T-cell (primary cell): ENCODE measurements around the gene HECTD4. TPM values are rescaled to one million over a fixed set of nuclear protein-coding genes. Genes with fewer than 3 reads are reported as not detected.
"Not testable (repeated sequence)": the region's sequence is repeated elsewhere in the genome, so short reads cannot be mapped to it uniquely, and the experiment has no call there.

ENCODE experiments used
- ATAC-seq, 4 experiments: fragments of 200-7000 bp in 3 of 4; fragments of 150-1000 bp in 1 of 4; cut with Tn5 transposase; replicated peaks in 1 of 4; 1 replicate in 3 of 4; 2 replicates in 1 of 4; pipeline ENCODE4 v1.10.0; 2021; ENCODE audit warnings: moderate library complexity in 3 of 4, mild to moderate bottlenecking in 2 of 4, moderate number of reproducible peaks in 1 of 4
- CTCF ChIA-PET, 2 donors: fragments of 300-600 bp; sonication (Branson Sonifier 250); formaldehyde crosslinking; loops; one replicate each; lab custom pipeline; 2022; ENCODE audit warnings: antibody characterized with exemption in 2 of 2; lab: Charles Lee
- POLR2A ChIA-PET, 2 donors: fragments of 300-600 bp; sonication (Branson Sonifier 250); formaldehyde crosslinking; loops; one replicate each; lab custom pipeline; 2022; ENCODE audit warnings: antibody characterized with exemption in 2 of 2; lab: Charles Lee
- DNase-seq, 35 experiments: peaks; one replicate each; pipeline versions ENCODE4 v3.0.0 to v3.0.0-alpha.2; 2013 to 2023
- H3K27ac ChIP-seq: one replicate; pipeline ENCODE4 v1.5.1; 2013; ENCODE audit warnings: low read length
- H3K27me3 ChIP-seq, 2 experiments: replicated peaks in 1 of 2; 1 replicate in 1 of 2; 2 replicates in 1 of 2; pipeline versions ENCODE4 v1.6.1 to v1.7.0; 2013; ENCODE audit warnings: low read length in 1 of 2, mixed read lengths in 1 of 2; ENCODE audit not compliant: control insufficient read depth in 2 of 2, insufficient read depth in 2 of 2; ENCODE audit errors: extremely low read depth in 1 of 2
- H3K36me3 ChIP-seq, 2 donors: 1 replicate in 1 of 2; 2 replicates in 1 of 2; pipeline versions ENCODE4 v1.6.1 to v1.7.0; 2013; ENCODE audit warnings: low read length in 1 of 2; ENCODE audit not compliant: control insufficient read depth in 2 of 2, insufficient read depth in 1 of 2; ENCODE audit errors: extremely low read depth in 1 of 2
- H3K4me1 ChIP-seq, 2 experiments: 1 replicate in 1 of 2; 2 replicates in 1 of 2; pipeline versions ENCODE4 v1.6.1 to v1.7.0; 2013; ENCODE audit warnings: low read length in 2 of 2, mixed read lengths in 1 of 2; ENCODE audit not compliant: insufficient read depth in 2 of 2, control insufficient read depth in 1 of 2; ENCODE audit errors: extremely low read depth in 1 of 2
- H3K4me3 ChIP-seq, 2 donors: 1 replicate in 1 of 2; 2 replicates in 1 of 2; pipeline versions ENCODE4 v1.5.1 to v1.7.0; 2013; ENCODE audit warnings: mild to moderate bottlenecking in 2 of 2, low read length in 1 of 2, moderate library complexity in 1 of 2; ENCODE audit not compliant: control insufficient read depth in 1 of 2; ENCODE audit errors: extremely low read depth in 1 of 2
- H3K9me3 ChIP-seq: 2 replicates; pipeline ENCODE4 v1.7.0; 2013
- H3K27ac Mint-ChIP-seq, 2 donors: one replicate each; pipeline ENCODE4 v1.8.0; 2020 to 2021; ENCODE audit warnings: mild to moderate bottlenecking in 2 of 2, mixed read lengths in 2 of 2
- H3K27me3 Mint-ChIP-seq, 2 donors: one replicate each; pipeline ENCODE4 v1.8.0; 2021 to 2022; ENCODE audit warnings: mixed read lengths in 2 of 2
- H3K36me3 Mint-ChIP-seq: one replicate; pipeline ENCODE4 v1.8.0; 2021; ENCODE audit warnings: mixed read lengths
- H3K4me1 Mint-ChIP-seq, 3 donors: one replicate each; pipeline ENCODE4 v1.8.0; 2020 to 2022; ENCODE audit warnings: mixed read lengths in 3 of 3, mild to moderate bottlenecking in 1 of 3
- H3K4me3 Mint-ChIP-seq, 3 donors: one replicate each; pipeline ENCODE4 v1.8.0; 2020 to 2022; ENCODE audit warnings: mild to moderate bottlenecking in 3 of 3, mixed read lengths in 3 of 3, moderate library complexity in 3 of 3
- H3K9me3 Mint-ChIP-seq, 3 donors: one replicate each; pipeline ENCODE4 v1.8.0; 2020 to 2022; ENCODE audit warnings: mixed read lengths in 3 of 3
- WGBS: methylation state at CpG from one replicate; pipeline ENCODE4 v1.1.5; 2013; ENCODE audit warnings: missing lambda C conversion rate; ENCODE audit not compliant: insufficient coverage; 5-methylcytosine and 5-hydroxymethylcytosine counted together
- total RNA-seq, 35 experiments: library from RNA in 6 of 35; stranded (reverse) in 6 of 35; fragments of 120-200 nt in 1 of 35; gene quantifications; one replicate each; pipeline versions ENCODE4 v1.2.1 to v1.2.4 and lab custom pipeline; 2013 to 2026

The HECTD4 gene
- total RNA-seq, 5 donors from 2014 or later (not counting 1 experiment from before 2014, with no cell fraction given) = 49.7 to 58.5 (median 53.7) TPM

DNA sequence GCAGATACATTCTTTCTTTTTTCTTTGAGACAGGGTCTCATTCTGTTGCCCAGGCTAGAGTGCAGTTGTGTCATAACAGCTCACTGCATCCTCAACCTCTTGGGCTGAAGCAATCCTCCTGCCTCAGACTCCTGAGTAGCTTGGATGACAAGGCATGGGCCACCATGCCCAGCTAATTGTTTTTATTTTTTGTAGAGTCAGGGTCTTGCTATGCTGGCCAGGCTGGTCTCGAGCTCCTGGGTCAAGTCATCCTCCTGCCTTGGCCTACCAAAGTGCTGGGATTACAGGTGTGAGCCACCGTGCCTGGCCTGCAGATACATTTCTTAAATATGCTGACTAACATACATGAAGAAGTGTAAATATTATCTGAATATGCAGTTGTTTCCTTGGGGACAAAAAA, 115.8 kb downstream of the HECTD4 start:
- ChIA-PET CTCF (no interaction called here), POLR2A (no interaction called here)
- ATAC-seq = no peak
- H3K27me3 Mint-ChIP-seq = no peaks in the 10 kb centered on the region
- WGBS = no CpG with 5 or more reads among the region's 2 CpGs
- no peaks in the 10 kb centered on the region for H3K4me1 ChIP-seq
- no peaks in the 10 kb centered on the region for H3K9me3 Mint-ChIP-seq
- no peaks in the 10 kb centered on the region for H3K9me3 ChIP-seq
- H3K4me3 Mint-ChIP-seq = no peak overlapping the region
- no peaks in the 10 kb centered on the region for H3K4me1 Mint-ChIP-seq
- H3K36me3 ChIP-seq = peaks cover 9 to 41% of the 10 kb centered on the region in 2 donors
- no peaks in the 10 kb centered on the region for H3K27me3 ChIP-seq
- H3K4me3 ChIP-seq = no peak overlapping the region
- peaks cover 49% of the 10 kb centered on the region for H3K36me3 Mint-ChIP-seq
- no peak overlapping the region for H3K27ac Mint-ChIP-seq
- DNase-seq = no peak
- no peak overlapping the region for H3K27ac ChIP-seq

DNA sequence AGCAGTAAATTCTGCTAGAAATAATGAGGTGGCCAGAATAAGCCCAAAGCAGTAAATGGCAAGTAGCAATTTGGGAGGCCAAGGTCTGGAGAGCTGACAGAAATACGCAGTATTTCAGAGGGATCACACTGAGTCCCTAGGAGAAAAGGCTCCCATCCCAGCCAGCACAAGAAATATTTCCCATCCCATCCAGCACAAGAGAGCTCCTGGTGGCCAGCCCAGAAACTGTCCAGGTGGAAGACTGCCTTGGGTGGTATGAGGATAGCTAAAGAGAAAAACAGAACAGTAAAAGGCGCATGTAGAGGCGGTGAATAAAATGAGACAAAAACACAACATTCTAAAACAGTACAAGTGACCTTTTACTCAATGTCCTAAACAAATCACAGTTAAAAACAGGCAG, 120.7 kb downstream of the HECTD4 start:
- H3K9me3 ChIP-seq = no peaks in the 10 kb centered on the region
- no peak for ATAC-seq
- Mint-ChIP-seq H3K27me3 (no peaks in the 10 kb centered on the region), H3K4me3 (no peak overlapping the region), H3K36me3 (peaks cover 44% of the 10 kb centered on the region), H3K9me3 (no peaks in the 10 kb centered on the region), H3K27ac (no peak overlapping the region), H3K4me1 (no peaks in the 10 kb centered on the region)
- WGBS = no CpG with 5 or more reads among the region's 3 CpGs
- no peaks in the 10 kb centered on the region for H3K27me3 ChIP-seq
- H3K36me3 ChIP-seq = peaks cover 0 to 37% of the 10 kb centered on the region in 2 donors
- no peak overlapping the region for H3K4me3 ChIP-seq
- no peak overlapping the region for H3K27ac ChIP-seq
- CTCF ChIA-PET = no interaction called here
- POLR2A ChIA-PET = no interaction called here
- no peaks in the 10 kb centered on the region for H3K4me1 ChIP-seq
- DNase-seq = no peak

DNA sequence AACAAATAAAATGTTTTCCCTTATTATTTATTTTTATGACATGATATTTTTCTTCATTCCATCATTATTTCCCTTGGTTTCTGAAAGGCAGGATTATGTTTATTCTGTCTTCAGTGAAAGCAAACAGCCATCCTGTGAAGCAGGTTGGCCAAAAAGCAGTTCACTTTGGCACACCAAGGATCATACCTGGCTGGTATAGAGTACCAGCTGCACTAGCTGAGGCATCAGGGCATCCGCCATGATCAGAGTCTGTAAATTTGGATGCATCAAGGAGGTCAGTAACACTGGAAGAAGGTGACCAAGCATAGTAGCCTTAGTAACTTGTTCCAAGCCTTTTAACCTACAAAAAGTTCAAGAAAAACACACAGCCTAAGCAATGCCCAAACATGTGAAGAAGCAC, 123.3 kb downstream of the HECTD4 start:
- H3K27ac ChIP-seq = no peak overlapping the region
- POLR2A ChIA-PET = interaction anchor here in 1 of 2 donors (0.6 kb wide), 1 partner anchor 62 kb away, joined by 5 read pairs; no protein-coding TSS in a partner anchor
- Mint-ChIP-seq H3K27me3 (no peaks in the 10 kb centered on the region), H3K36me3 (peaks cover 54% of the 10 kb centered on the region), H3K9me3 (no peaks in the 10 kb centered on the region), H3K4me3 (no peak overlapping the region), H3K27ac (peak overlapping the region in 1 of 2 donors; percentile 28), H3K4me1 (no peaks in the 10 kb centered on the region)
- no peak overlapping the region for H3K4me3 ChIP-seq
- H3K27me3 ChIP-seq = no peaks in the 10 kb centered on the region
- CTCF ChIA-PET = interaction anchor here in 1 of 2 donors (0.6 kb wide), 2 partner anchors 9 to 125 kb away, joined by 3 read pairs; no protein-coding TSS in a partner anchor
- WGBS = 100% methylated on average over 1 of the region's 1 CpG
- H3K4me1 ChIP-seq = no peaks in the 10 kb centered on the region
- DNase-seq (no peak), ATAC-seq (no peak)
- H3K36me3 ChIP-seq = peaks cover 0 to 49% of the 10 kb centered on the region in 2 donors
- H3K9me3 ChIP-seq = no peaks in the 10 kb centered on the region

DNA sequence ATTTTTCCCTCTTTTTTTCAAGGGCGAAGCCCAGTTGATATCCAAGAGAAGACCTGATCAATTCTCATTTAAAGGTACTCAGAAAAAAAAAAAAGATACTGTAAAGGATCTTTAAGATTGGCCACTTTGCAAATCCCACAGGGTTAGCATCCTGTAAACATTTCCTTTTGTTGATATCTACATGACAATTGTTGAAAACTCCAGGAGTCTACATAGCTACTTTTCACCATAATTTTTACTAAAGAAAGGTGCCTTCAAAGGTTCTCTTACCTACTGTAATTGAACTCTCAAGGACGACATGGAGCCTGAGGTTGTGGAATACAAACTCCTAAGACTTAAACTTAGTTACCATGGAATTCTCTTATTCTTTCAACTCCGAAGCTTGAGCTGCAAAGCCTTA, 125.5 kb downstream of the HECTD4 start:
- WGBS = no CpG with 5 or more reads among the region's 3 CpGs
- H3K27me3 Mint-ChIP-seq = no peaks in the 10 kb centered on the region
- Histone ChIP-seq H3K9me3 (no peaks in the 10 kb centered on the region), H3K27me3 (no peaks in the 10 kb centered on the region), H3K4me1 (no peaks in the 10 kb centered on the region), H3K36me3 (peaks cover 5 to 67% of the 10 kb centered on the region in 2 donors), H3K4me3 (no peak overlapping the region), H3K27ac (no peak overlapping the region)
- ChIA-PET CTCF (no interaction called here), POLR2A (no interaction called here)
- ATAC-seq = no peak
- DNase-seq = no peak
- peaks cover 66% of the 10 kb centered on the region for H3K36me3 Mint-ChIP-seq
- H3K4me1 Mint-ChIP-seq = no peaks in the 10 kb centered on the region
- H3K4me3 Mint-ChIP-seq = no peak overlapping the region
- no peaks in the 10 kb centered on the region for H3K9me3 Mint-ChIP-seq
- H3K27ac Mint-ChIP-seq = no peak overlapping the region

DNA sequence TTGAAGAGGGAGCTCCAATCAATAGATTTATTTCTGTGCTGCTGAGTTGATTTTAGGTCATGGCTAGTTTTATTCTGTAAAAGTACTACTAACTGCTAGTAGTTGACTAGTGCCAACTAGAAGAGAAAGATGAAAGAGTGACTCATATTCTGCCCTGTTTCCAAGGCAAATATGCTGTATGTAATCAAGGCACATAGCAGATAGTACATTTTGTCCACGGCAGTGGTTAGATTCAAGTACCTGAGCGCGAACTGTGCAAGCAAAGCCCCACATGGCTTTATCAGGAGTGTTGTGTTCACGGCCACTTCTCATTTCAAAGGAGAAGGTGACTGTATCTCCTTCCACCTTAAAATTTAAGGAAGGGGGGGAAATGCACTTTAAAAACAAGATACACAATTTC, 130.0 kb downstream of the HECTD4 start:
- Mint-ChIP-seq H3K4me3 (no peak overlapping the region), H3K27ac (no peak overlapping the region), H3K36me3 (peaks cover 48% of the 10 kb centered on the region), H3K27me3 (no peaks in the 10 kb centered on the region), H3K9me3 (no peaks in the 10 kb centered on the region), H3K4me1 (no peaks in the 10 kb centered on the region)
- no peak for ATAC-seq
- CTCF ChIA-PET = no interaction called here
- no peak for DNase-seq
- POLR2A ChIA-PET = no interaction called here
- Histone ChIP-seq H3K36me3 (peaks cover 5 to 64% of the 10 kb centered on the region in 2 donors), H3K4me3 (no peak overlapping the region), H3K27ac (no peak overlapping the region), H3K4me1 (no peaks in the 10 kb centered on the region), H3K9me3 (no peaks in the 10 kb centered on the region), H3K27me3 (no peaks in the 10 kb centered on the region)
- no CpG with 5 or more reads among the region's 4 CpGs for WGBS

DNA sequence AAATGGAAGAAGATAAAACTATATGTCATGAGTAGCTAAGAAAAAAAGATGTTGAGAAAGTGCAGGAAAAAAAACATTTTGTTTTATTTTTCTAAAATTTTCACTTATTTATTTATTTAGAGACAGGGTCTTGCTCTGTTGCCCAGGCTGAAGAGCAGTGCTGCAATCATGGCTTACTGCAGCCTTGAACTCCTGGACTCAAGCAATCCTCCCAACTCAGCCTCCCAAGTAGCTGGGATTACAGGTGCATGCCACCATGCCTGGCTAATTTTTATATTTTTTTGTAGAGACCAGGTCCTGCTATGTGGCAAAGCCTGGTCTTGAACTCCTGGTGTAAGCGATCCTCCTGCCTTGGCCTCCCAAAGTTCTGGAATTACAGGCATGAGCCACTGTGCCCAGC, 137.3 kb downstream of the HECTD4 start:
- H3K27me3 ChIP-seq, POLR2A ChIA-PET, ATAC-seq, H3K4me1 ChIP-seq, H3K4me3 ChIP-seq, H3K27ac Mint-ChIP-seq, H3K27me3 Mint-ChIP-seq, H3K4me1 Mint-ChIP-seq, H3K27ac ChIP-seq, H3K9me3 Mint-ChIP-seq, DNase-seq, CTCF ChIA-PET, H3K9me3 ChIP-seq, H3K4me3 Mint-ChIP-seq: not testable (repeated sequence)
- peaks cover 43% of the 10 kb centered on the region for H3K36me3 Mint-ChIP-seq
- WGBS = 100% methylated on average over 1 of the region's 1 CpG
- H3K36me3 ChIP-seq = peaks cover 14 to 45% of the 10 kb centered on the region in 2 donors
